Measurements from ENCODE around the gene GPR162. TPM values are rescaled to one million over a fixed set of nuclear protein-coding genes. Genes with fewer than 3 reads are reported as not detected.

GPR162 gene
- total RNA-seq, 1 experiment from 2014 or later = 6.1 TPM

DNA sequence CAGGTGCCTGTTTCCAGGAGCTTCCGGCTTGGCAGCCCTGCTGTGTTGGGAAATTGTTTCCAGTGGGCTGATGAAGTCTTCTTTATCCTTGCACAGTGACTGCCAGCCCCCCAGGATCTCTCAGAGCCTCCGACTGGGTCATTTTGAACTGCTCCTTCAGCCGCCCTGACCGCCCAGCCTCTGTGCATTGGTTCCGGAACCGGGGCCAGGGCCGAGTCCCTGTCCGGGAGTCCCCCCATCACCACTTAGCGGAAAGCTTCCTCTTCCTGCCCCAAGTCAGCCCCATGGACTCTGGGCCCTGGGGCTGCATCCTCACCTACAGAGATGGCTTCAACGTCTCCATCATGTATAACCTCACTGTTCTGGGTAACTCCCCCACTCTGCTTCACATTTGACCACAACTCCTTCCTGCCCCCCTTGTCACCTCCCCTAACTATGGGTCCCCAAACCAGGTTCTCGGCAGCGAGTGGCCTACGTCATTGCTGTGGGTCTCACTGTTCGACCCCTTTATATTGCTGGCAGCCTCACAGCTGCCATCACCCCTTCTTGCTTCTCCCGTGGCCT, 47.0 kb upstream of the GPR162 start:
- Histone ChIP-seq H2BK120ac (ENCODE audit: low read depth, low read length, poor library complexity, severe bottlenecking) (no peak overlapping the region), H4K20me1 (ENCODE audit: control insufficient read depth, insufficient read depth, insufficient read length) (no peaks in the 10 kb centered on the region), H4K5ac (ENCODE audit: insufficient read length, low read depth, low read length) (no peak overlapping the region), H3K4ac (ENCODE audit: low read depth, low read length) (no peak overlapping the region), H2BK12ac (ENCODE audit: insufficient read length, low read depth, low read length) (no peak overlapping the region), H2BK20ac (ENCODE audit: low read depth, low read length, poor library complexity, severe bottlenecking) (no peak overlapping the region), H3K4me1 (ENCODE audit: insufficient read depth, low read length) (no peaks in the 10 kb centered on the region; the same call in 1 of the 2 replicates), H4K8ac (replicated peaks; ENCODE audit: insufficient read length, low read depth, low read length) (no peak overlapping the region), H3T11ph (ENCODE audit: low read length) (no peak overlapping the region), H3K23ac (ENCODE audit: insufficient read length, low read depth, low read length) (no peak overlapping the region), H3K4me2 (ENCODE audit: insufficient read depth, insufficient read length, low read length) (peak overlapping the region; percentile 13), H3K27me3 (ENCODE audit: insufficient read depth, low read length) (peaks cover 5% of the 10 kb centered on the region; the same call in 1 of the 2 replicates), H2AK5ac (ENCODE audit: insufficient read length, low read length) (no peak overlapping the region), H3K18ac (ENCODE audit: insufficient read length, low read depth, low read length) (no peak overlapping the region), H3K9ac (ENCODE audit: extremely low read depth, insufficient read length, low read length) (no peak overlapping the region), H3K9me3 (ENCODE audit: control insufficient read depth, low read depth, low read length) (no peaks in the 10 kb centered on the region), H4K91ac (ENCODE audit: insufficient read length, low read depth, low read length) (no peak overlapping the region), H2BK15ac (ENCODE audit: low read depth, low read length) (no peak overlapping the region), H2BK5ac (ENCODE audit: insufficient read length, low read length) (no peak overlapping the region), H3K14ac (ENCODE audit: insufficient read depth, low read length) (no peak overlapping the region), H2AFZ (ENCODE audit: low read length) (no peak overlapping the region), H3K23me2 (ENCODE audit: insufficient read length, low read depth, low read length, poor library complexity, severe bottlenecking) (peaks cover 19% of the 10 kb centered on the region), H3K79me2 (ENCODE audit: insufficient read depth, low read length) (no peaks in the 10 kb centered on the region), H3K56ac (ENCODE audit: insufficient read length, low read depth, low read length) (no peak overlapping the region), H3K27ac (ENCODE audit: insufficient read length, low read depth, low read length) (no peak overlapping the region), H3K79me1 (ENCODE audit: insufficient read depth, low read depth, low read length, poor library complexity, severe bottlenecking) (no peaks in the 10 kb centered on the region)
- peaks cover 47 to 72% of the 10 kb centered on the region in 2 experiments for H3K4me1 Mint-ChIP-seq
- no CpG with 5 or more reads among the region's 15 CpGs for WGBS (ENCODE audit: extremely low coverage, insufficient read length, low lambda C conversion rate)
- H3K9me3 Mint-ChIP-seq = peaks cover 0 to 3% of the 10 kb centered on the region in 2 experiments; a peak in 2 of 5 replicates
- no peak for DNase-seq
- TF ChIP-seq, protein P1, sequence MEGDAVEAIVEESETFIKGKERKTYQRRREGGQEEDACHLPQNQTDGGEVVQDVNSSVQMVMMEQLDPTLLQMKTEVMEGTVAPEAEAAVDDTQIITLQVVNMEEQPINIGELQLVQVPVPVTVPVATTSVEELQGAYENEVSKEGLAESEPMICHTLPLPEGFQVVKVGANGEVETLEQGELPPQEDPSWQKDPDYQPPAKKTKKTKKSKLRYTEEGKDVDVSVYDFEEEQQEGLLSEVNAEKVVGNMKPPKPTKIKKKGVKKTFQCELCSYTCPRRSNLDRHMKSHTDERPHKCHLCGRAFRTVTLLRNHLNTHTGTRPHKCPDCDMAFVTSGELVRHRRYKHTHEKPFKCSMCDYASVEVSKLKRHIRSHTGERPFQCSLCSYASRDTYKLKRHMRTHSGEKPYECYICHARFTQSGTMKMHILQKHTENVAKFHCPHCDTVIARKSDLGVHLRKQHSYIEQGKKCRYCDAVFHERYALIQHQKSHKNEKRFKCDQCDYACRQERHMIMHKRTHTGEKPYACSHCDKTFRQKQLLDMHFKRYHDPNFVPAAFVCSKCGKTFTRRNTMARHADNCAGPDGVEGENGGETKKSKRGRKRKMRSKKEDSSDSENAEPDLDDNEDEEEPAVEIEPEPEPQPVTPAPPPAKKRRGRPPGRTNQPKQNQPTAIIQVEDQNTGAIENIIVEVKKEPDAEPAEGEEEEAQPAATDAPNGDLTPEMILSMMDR (conservative IDR thresholded peaks at IDR 0.05) = no peak
- H3K4me3 Mint-ChIP-seq = peak overlapping the region; percentile 30 to 69; a peak in 3 of 5 replicates
- H3K27ac Mint-ChIP-seq = no peak overlapping the region; a peak in 1 of 7 replicates
- peaks cover 47% of the 10 kb centered on the region for H3K27me3 Mint-ChIP-seq (ENCODE audit: low read depth)
- H3K36me3 Mint-ChIP-seq (ENCODE audit: insufficient read depth in 1 of 3, low read depth in 3 of 3) = peaks cover 21 to 44% (median 44%) of the 10 kb centered on the region in 3 experiments
